DMS 273 (cell line): Measurements from ENCODE around the gene MS4A14.
"Not testable (repeated sequence)": the region's sequence is repeated elsewhere in the genome, so short reads cannot be mapped to it uniquely, and the experiment has no call there.

Source experiments
- DNase-seq: peaks from one replicate; lab custom pipeline; 2025; ENCODE audit not compliant: unreplicated experiment; lab: John Stamatoyannopoulos, UW

MS4A14 gene

DNA sequence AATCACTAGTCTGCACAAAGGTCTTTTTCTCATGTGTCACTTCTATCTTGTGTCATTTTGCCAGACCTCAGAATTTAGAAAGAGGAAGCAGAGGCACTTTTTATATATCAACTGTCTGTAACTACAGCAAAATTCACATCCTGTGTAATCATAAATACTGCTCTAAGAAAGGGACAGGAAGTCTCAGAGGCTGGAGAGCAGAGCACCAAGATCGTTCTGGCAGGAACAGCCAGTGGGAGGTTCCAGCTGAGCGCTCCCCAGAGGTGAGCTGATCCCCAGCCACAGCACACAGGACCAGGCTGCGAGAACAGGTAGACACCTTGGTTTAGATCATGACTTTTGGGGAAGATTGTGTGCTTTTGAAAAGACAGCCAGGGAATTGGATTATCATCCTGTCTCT is 17.9 kb upstream of the MS4A14 start, which contains the start of gene MS4A7:
TSS of gene MS4A7 (plus strand) at position 179 of the 400 bp plus-strand sequence. CDS start 4,610 bp downstream, outside the sequence.
- no peak for DNase-seq

- no peak for DNase-seq
These were observed 6.9 kb upstream of the MS4A14 start for GRCh38 chr11:60389279-60389910.

DNA sequence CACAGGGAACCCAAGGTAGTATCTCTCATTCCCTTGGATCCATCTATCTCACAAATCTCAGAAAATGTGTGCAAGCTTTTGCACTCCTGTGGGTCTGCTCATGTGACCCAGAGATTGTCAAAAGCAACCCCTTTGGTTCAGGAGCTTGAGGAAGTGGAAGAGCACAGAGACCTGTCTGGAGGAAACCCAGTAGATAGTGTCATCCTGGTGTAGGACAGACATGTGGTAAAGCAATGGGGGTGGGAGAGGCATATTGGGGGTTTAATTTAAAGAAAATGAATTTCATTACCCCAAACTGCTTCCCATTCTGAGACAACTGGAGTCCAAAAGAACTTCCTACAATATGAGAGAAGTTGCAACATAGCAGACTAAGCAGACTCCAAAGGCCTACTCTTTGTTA is 5.8 kb upstream of the MS4A14 start:
- DNase-seq = no peak

DNA sequence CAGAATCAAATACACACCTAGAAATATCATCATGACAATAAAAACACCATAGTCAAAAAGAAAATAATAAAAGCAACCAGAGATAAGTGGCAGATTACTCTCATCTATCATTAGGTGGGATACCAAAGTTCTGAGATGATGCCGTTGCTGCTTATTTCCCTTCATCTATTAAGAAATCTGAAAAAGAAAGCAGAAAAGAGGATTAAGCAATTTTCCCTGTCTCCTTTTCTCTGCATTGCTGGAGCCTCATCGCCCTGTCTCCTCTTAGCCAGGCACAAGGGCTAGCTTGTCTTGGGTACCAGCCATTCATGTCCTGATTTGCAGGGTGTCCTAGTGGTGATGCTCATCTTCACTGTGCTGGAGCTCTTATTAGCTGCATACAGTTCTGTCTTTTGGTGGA is 3.9 kb upstream of the MS4A14 start:
- DNase-seq = no peak

- no peak for DNase-seq
These were observed 3.2 kb upstream of the MS4A14 start for GRCh38 chr11:60393016-60393415.

DNA sequence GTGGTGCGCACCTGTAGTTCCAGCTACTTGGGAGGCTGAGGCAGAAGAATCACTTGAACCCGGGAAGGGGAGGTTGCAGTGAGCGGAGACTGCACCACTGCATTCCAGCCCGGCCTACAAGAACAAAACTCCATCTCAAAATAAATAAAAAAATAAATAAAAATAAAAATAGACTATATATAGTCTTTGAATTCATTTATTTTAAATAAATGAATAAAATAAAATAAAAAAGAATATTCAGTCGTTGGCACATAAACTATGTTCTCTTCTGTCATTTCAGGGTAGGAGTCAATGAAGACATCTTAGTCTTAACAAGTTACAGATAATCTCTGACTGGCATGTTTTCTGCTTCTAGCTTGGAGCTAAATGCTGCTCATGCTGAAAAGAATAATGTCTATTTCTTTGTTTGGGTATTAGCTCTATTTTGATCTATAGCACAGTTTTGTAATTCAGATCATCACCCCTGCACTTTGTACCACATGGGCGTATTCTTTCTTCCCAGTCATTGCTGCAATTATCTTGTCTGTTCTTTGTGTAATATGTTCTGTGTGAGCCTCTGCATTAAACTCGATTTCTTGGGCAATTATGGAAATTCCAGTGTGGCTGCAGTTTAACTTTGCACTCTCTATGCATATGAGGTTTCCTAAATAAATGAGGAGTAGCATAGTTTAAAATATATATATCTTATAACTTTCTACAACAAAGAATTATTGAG is 1.4 kb upstream of the MS4A14 start:
- DNase-seq = no peak

DNA sequence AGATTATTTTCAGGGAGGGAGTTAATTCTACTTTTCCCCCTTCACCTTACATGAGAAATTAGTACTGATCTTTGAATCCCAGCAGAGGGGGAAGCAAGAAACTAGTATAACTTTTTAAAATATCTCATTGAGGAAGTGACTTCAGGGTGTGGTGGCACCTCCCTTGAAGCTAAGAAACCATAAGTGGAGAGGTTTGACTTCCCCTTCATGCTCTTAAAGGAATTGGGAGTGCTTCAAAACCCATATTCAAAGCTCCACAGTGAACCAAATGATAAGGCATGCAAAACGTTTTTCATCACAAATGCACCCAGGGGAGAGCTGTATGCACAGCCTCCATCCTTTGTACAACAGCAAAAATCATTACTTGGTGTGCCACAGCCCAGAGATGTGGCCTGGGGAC is 540 bp downstream of the MS4A14 start:
- no peak for DNase-seq

DNA sequence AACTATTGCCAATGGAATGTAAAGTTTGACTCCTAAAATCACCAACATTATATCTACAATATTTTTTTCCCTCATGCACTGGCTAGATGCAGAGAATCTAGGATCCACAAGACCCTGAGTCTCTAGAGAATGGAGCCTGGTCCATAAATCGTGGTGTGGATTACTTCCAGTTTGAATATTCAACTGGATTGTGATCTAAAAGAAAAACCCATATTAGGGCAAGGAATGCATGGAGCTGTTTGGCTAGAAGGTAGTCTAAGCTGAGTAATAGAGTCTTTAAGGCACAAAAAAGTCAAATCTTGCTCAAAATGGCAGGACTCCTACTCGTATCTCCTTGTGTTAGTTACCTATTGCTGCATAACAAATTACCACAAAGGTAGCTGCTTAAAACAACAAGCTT is 23.8 kb downstream of the MS4A14 start:
- DNase-seq = no peak

GRCh38 chr11:60422609-60423008 is 26.4 kb downstream of the MS4A14 start:
- no peak for DNase-seq

- DNase-seq = no peak
These were observed 32.3 kb downstream of the MS4A14 start for GRCh38 chr11:60428517-60428916.

DNA sequence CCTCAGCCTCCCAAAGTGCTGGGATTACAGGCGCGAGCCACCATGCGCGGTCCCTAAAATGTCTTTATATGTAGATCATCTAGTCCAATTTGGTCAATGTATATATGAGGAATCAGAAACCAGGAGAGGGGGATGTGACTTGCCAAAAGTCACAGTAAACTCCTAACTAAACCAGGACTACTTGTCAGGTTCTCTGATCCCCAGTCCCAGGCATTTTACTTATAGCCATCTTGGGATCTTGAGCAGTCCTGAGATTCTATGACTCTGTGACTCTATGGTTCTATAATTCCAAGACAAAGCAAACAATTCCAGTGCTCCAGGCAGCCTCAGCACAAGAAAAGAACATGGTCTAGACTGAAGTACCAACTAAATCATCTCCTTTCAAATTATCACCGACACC is 33.0 kb downstream of the MS4A14 start, which contains the start of gene MS4A5:
TSS of gene MS4A5 (plus strand) at position 301 of the 400 bp plus-strand sequence. CDS start 103 bp downstream, outside the sequence.
- no peak for DNase-seq

DNA sequence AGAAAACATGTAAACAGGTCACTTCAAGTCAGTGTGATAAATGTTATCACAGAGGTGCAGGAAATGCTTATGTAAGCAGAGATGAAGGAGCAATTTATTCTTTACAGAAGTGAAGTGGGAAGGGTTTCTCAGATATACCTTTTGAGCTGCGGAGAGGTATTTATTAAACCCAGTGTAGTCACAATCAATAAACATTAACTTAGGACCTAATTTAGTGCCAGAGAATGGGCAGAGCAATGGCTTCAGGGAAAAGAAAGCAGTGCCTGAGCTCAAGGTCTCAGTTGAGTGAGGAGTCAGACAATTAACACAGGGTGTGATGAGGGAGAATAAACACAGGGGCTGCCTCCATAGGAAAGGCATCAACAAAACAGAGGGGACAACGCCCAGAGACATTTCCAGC is 35.0 kb downstream of the MS4A14 start:
- DNase-seq = no peak

DNA sequence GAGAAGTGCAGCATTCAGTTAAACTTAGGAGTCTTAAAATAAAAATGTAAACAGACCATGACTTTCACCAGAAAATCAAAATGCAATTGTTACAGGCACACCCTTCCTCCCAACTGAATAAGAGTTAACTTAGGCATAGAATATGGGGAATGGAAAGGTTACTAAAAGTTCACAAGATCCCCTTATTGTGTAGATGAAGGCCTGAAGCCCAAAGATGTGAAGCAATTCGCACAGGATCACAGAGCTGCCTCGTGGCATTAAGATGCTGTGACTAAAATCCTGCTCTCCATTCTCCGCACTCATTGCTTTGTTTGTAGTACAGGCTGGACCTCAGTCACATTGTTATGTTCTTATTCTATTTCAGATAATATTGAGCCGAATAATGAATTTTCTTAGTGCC is 37.1 kb downstream of the MS4A14 start:
- DNase-seq = no peak

- DNase-seq = no peak
These were observed 50.8 kb downstream of the MS4A14 start for GRCh38 chr11:60447070-60447469.

DNA sequence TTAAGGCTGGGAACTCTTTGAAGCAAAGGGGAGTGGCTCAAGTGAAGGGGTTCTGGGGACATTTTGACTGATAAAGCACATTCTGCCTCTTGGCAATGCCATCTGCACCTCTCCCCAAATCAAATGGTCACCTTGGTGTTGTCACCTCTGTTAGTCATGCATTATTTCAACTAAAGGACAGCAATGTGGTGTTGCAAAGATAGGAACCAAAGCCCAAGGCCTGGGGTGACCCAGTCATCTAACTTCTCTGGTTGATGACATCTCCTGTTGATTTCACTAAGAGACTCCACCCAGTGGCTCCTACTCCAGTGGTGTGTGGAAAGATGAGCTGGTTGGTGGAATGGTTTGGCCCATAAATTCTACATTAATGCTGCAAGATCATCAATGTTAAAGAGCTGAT is 51.6 kb downstream of the MS4A14 start:
- no peak for DNase-seq

DNA sequence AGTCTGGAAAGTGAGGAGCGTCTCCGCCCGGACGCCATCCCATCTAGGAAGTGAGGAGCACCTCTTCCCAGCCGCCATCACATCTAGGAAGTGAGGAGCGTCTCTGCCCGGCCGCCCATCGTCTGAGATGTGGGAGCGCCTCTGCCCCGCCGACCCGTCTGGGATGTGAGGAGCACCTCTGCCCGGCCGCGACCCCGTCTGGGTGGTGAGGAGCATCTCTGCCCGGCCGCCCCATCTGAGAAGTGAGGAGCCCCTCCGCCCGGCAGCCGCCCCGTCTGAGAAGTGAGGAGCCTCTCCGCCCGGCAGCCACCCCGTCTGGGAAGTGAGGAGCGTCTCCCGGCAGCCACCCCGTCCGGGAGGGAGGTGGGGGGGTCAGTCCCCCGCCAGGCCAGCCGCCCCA is 54.9 kb downstream of the MS4A14 start:
- not testable (repeated sequence) for DNase-seq

DNA sequence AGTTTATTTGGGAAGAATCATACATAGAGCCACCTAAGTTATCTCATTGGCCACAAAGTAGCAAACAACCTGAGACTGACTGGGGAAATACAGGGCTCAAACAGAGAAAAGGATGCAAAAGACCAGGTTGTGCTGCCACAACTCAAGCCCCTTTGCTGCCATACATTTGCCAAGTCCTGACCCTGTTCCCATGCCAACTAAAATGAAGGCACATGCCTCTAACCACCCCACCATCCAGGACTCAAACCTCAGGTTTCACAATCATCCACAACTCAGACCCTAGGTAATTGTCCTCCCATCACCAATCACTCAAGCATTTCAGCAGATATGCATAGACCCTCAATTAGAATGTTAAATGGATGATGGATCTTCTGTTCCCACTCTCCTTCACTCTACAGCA is 58.0 kb downstream of the MS4A14 start:
- DNase-seq = no peak

GRCh38 chr11:60455531-60456042 is 59.3 kb downstream of the MS4A14 start, which contains the start of gene MS4A1:
Gene MS4A1, plus strand, starts transcription at chr11:60455847. Its CDS starts 6,528 bp downstream, at chr11:60462375.
- no peak for DNase-seq

- DNase-seq = no peak
These were observed 61.3 kb downstream of the MS4A14 start for GRCh38 chr11:60457576-60457975.

DNA sequence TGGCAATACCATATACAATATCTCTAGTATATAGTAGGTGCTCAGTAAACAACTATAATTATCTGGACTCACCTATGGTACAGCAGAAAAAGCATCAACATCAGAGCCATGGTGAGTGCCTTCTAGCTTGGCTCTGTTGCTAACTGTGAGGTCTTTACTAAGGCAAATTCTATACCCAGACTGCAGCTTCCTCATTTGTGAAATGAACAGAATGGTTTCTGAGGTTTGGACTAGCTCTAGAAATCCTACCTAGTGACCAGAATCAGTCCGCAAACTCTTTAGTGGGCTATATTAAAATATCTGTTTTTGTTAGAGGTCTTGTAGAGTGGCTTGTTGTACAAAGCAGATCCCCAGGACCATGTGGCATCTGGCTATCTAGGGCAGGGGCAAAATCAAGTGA is 63.1 kb downstream of the MS4A14 start:
- DNase-seq = no peak
